HCT116 (cell line): ENCODE data around the gene HLA-DPB1. TPM values are rescaled to one million over a fixed set of nuclear protein-coding genes. Genes with fewer than 3 reads are reported as not detected.

ENCODE experiments used
- ATAC-seq: fragments of 200-7000 bp; cut with Tn5 transposase; 2 replicates; pipeline ENCODE4 v1.9.1; 2020; ENCODE audit warnings: mild to moderate bottlenecking, moderate library complexity
- BruUV-seq: library from RNA; stranded (reverse); fragments of 400-500 nt; replicated peaks from 2 replicates; lab custom pipeline; 2021; lab: Mats Ljungman, UMichigan
- CTCF ChIA-PET: fragments of 300-600 bp; sonication (Branson Sonifier 250); formaldehyde crosslinking; loops from one replicate; lab custom pipeline; 2021; ENCODE audit warnings: antibody characterized with exemption; lab: Charles Lee
- POLR2A ChIA-PET: fragments of 300-600, 350-600 bp; sonication (Branson Sonifier 250); formaldehyde crosslinking; loops from one replicate; lab custom pipeline; 2021; ENCODE audit warnings: antibody characterized with exemption; lab: Charles Lee
- RAD21 ChIA-PET, 2 experiments: fragments of 300-600 bp; sonication (Branson Sonifier 250); formaldehyde crosslinking; loops; one replicate each; lab custom pipeline; 2023; ENCODE audit warnings: low total read pairs in 2 of 2; ENCODE audit not compliant: uncharacterized antibody in 2 of 2, unreplicated experiment in 2 of 2, low non-redundant PET in 1 of 2; lab: Charles Lee
- DNase-seq: peaks from one replicate; pipeline ENCODE4 v3.0.0-alpha.2; 2010; ENCODE audit warnings: low read depth, low spot score
- H2AFZ ChIP-seq: fragments of 200-600 bp; shearing (Covaris generic), sonication (generic); 2 replicates; pipeline ENCODE4 v1.6.1; 2017; ENCODE audit warnings: low read depth, mixed run types, mixed read lengths, antibody characterized with exemption, low read length; ENCODE audit not compliant: poor library complexity, severe bottlenecking
- H3K27ac ChIP-seq: 2 replicates; pipeline ENCODE4 v1.5.1; 2012; ENCODE audit warnings: low read depth, low read length
- H3K27me3 ChIP-seq: fragments of 200-600 bp; sonication (generic); 2 replicates; pipeline ENCODE4 v1.6.1; 2016; ENCODE audit warnings: mixed run types, low read length, mixed read lengths; ENCODE audit not compliant: insufficient read depth
- H3K36me3 ChIP-seq, 2 experiments: fragments of 200-500 bp in 1 of 2; fragments of 200-600 bp in 1 of 2; sonication (Bioruptor generic) in 1 of 2; sonication (generic) in 1 of 2; 2 replicates each; pipeline versions ENCODE4 v1.5.1 to v1.6.1; 2014 to 2016; ENCODE audit warnings: low read length in 2 of 2, inconsistent platforms in 1 of 2, mixed read lengths in 1 of 2, mixed run types in 1 of 2; ENCODE audit not compliant: insufficient read depth in 2 of 2, control insufficient read depth in 1 of 2
- H3K4me1 ChIP-seq, 2 experiments: fragments of 200-600 bp in 1 of 2; sonication (generic) in 1 of 2; 2 replicates each; pipeline versions ENCODE4 v1.5.1 to v1.6.1; 2012 to 2017; ENCODE audit warnings: low read length in 2 of 2, inconsistent platforms in 1 of 2, mild to moderate bottlenecking in 1 of 2, mixed read lengths in 1 of 2, mixed run types in 1 of 2, moderate library complexity in 1 of 2; ENCODE audit not compliant: insufficient read depth in 2 of 2, control insufficient read depth in 1 of 2
- H3K4me2 ChIP-seq: fragments of 200-600 bp; sonication (generic); 2 replicates; pipeline ENCODE4 v1.6.1; 2017; ENCODE audit warnings: mixed run types, low read length, mixed read lengths
- H3K4me3 ChIP-seq, 2 experiments: fragments of 200-600 bp in 1 of 2; sonication (generic) in 1 of 2; replicated peaks in 1 of 2; 2 replicates each; pipeline ENCODE4 v1.5.1; 2011 to 2016; ENCODE audit warnings: low read length in 2 of 2, control low read depth in 1 of 2, low read depth in 1 of 2, mild to moderate bottlenecking in 1 of 2, mixed read lengths in 1 of 2, mixed run types in 1 of 2
- H3K79me2 ChIP-seq: fragments of 200-600 bp; sonication (generic); 2 replicates; pipeline ENCODE4 v1.6.1; 2017; ENCODE audit warnings: mild to moderate bottlenecking, mixed run types, low read length, moderate library complexity, mixed read lengths; ENCODE audit not compliant: insufficient read depth
- H3K9ac ChIP-seq: fragments of 200-600 bp; sonication (generic); 2 replicates; pipeline ENCODE4 v1.6.1; 2016; ENCODE audit warnings: low read length, mixed read lengths
- H3K9me2 ChIP-seq: fragments of 200-600 bp; sonication (generic), shearing (Covaris generic); 2 replicates; pipeline ENCODE4 v1.6.1; 2017; ENCODE audit warnings: mixed run types, mild to moderate bottlenecking, moderate library complexity; ENCODE audit not compliant: insufficient read depth
- H3K9me3 ChIP-seq, 2 experiments: fragments of 200-500 bp in 1 of 2; fragments of 200-600 bp in 1 of 2; sonication (Bioruptor generic) in 1 of 2; sonication (generic) in 1 of 2; 2 replicates each; pipeline ENCODE4 v1.6.1; 2014 to 2017; ENCODE audit warnings: low read length in 2 of 2, mixed read lengths in 2 of 2, inconsistent platforms in 1 of 2, low read depth in 1 of 2, mild to moderate bottlenecking in 1 of 2, mixed run types in 1 of 2, moderate library complexity in 1 of 2; ENCODE audit not compliant: control insufficient read depth in 1 of 2, insufficient read depth in 1 of 2
- H4K20me1 ChIP-seq: fragments of 200-600 bp; sonication (generic), shearing (Covaris generic); 2 replicates; pipeline ENCODE4 v1.6.1; 2017; ENCODE audit warnings: mixed run types, mild to moderate bottlenecking, moderate library complexity; ENCODE audit not compliant: insufficient read depth
- ATF3 ChIP-seq: IDR thresholded peaks from 2 replicates; pipeline ENCODE4 v1.6.1; 2012
- TCF7L2 ChIP-seq: IDR thresholded peaks from 2 replicates; pipeline ENCODE4 v1.7.0; 2011; ENCODE audit warnings: borderline replicate concordance, inconsistent platforms; ENCODE audit not compliant: insufficient read depth, insufficient read length; ENCODE audit errors: extremely low read depth
- ZBTB33 ChIP-seq: IDR thresholded peaks from 2 replicates; pipeline ENCODE4 v1.6.1; 2011; ENCODE audit warnings: mild to moderate bottlenecking, low read length, moderate library complexity; ENCODE audit not compliant: insufficient replicate concordance; ENCODE audit errors: extremely low read depth
- ZNF274 ChIP-seq: fragments of 200-500 bp; sonication (Bioruptor generic); IDR thresholded peaks from 2 replicates; pipeline ENCODE4 v1.6.1; 2014; ENCODE audit warnings: mild to moderate bottlenecking, low read depth, low read length, inconsistent platforms
- intact Hi-C: fragments of 100-400 bp; cut with micrococcal nuclease; formaldehyde crosslinking; loops from 2 replicates; pipeline ENCODE4 v1.10.0; 2022
- total RNA-seq: library from RNA; stranded (reverse); gene quantifications from one replicate; pipeline ENCODE4 v1.2.1, GENCODE V29; 2021; ENCODE audit not compliant: unreplicated experiment

HLA-DPB1 gene
- total RNA-seq, 1 experiment from 2014 or later, result 1.5 TPM

GRCh38 chr6:33073431-33073871 lies 2.3 kb upstream of the HLA-DPB1 start, which contains the start of gene HLA-DPA1:
HLA-DPA1 (minus strand) TSS chr6:33073649.
- H3K4me2 ChIP-seq, result no peak within 1 kb of the TSS

More at GRCh38 chr6:33073431-33073871, 2.3 kb upstream of the HLA-DPB1 start, which contains the start of gene HLA-DPA1:
- peak; percentile 65 for ATAC-seq
- ChIA-PET POLR2A (no interaction called here), RAD21 (no interaction called here), CTCF (interaction anchor here (0.6 to 1.1 kb wide), 2 partner anchors 16 to 59 kb away, joined by 3 read pairs; no protein-coding TSS in a partner anchor)
- Histone ChIP-seq H3K9me2 (no peaks in the 10 kb centered on the region), H3K36me3 (no peaks in the 10 kb centered on the region), H3K27me3 (no peaks in the 10 kb centered on the region), H3K9ac (no peak within 1 kb of the TSS), H3K27ac (no peak within 1 kb of the TSS), H3K4me1 (peaks cover 0 to 6% of the 10 kb centered on the region in 2 experiments; a peak in 1 of 4 replicates), H2AFZ (peak within 1 kb of the TSS; percentile 18), H4K20me1 (no peaks in the 10 kb centered on the region), H3K9me3 (no peaks in the 10 kb centered on the region), H3K4me3 (no peak within 1 kb of the TSS), H3K79me2 (no peaks in the 10 kb centered on the region)
- DNase-seq, result peak; percentile 8
- TF ChIP-seq ZBTB33 (no peak), TCF7L2 (no peak), ZNF274 (no peak), ATF3 (no peak)
- intact Hi-C loops, result no loop called here
- BruUV-seq, result no TSS peak
